OCI-LY7 (cell line): ENCODE results near the gene IGF1R. TPM values are rescaled to one million over a fixed set of nuclear protein-coding genes. Genes with fewer than 3 reads are reported as not detected.

ENCODE experiments used
- BruUV-seq: library from RNA; stranded (reverse); fragments of 400-500 nt; replicated peaks from 2 replicates; lab custom pipeline; 2021; lab: Mats Ljungman, UMichigan
- CTCF ChIA-PET: fragments of 300-600 bp; sonication (Branson Sonifier 250); formaldehyde crosslinking; loops from one replicate; lab custom pipeline; 2022; ENCODE audit warnings: antibody characterized with exemption; ENCODE audit not compliant: unreplicated experiment; lab: Charles Lee
- POLR2A ChIA-PET: fragments of 300-600 bp; sonication (Branson Sonifier 250); formaldehyde crosslinking; loops from one replicate; lab custom pipeline; 2022; ENCODE audit warnings: antibody characterized with exemption; lab: Charles Lee
- DNase-seq: peaks from one replicate; pipeline ENCODE4 v3.0.0-alpha.2; 2015; ENCODE audit warnings: low spot score
- H2AFZ ChIP-seq: fragments of 200-600 bp; sonication (generic), shearing (Covaris generic); 2 replicates; pipeline ENCODE4 v1.6.1; 2014; ENCODE audit warnings: mild to moderate bottlenecking, antibody characterized with exemption, low read length, moderate library complexity
- H3K27ac ChIP-seq: fragments of 200-600 bp; sonication (generic); 2 replicates; pipeline ENCODE4 v1.5.1; 2014; ENCODE audit warnings: mixed run types, low read depth, mild to moderate bottlenecking, moderate library complexity, low read length, inconsistent platforms; ENCODE audit not compliant: poor library complexity, severe bottlenecking
- H3K36me3 ChIP-seq: fragments of 200-600 bp; sonication (generic); 2 replicates; pipeline ENCODE4 v1.6.1; 2014; ENCODE audit warnings: mild to moderate bottlenecking, antibody characterized with exemption, low read length, moderate library complexity, mixed read lengths; ENCODE audit not compliant: insufficient read depth
- H3K4me1 ChIP-seq: fragments of 200-600 bp; sonication (generic); 2 replicates; pipeline ENCODE4 v1.5.1; 2014; ENCODE audit warnings: mild to moderate bottlenecking, low read length; ENCODE audit not compliant: insufficient read depth, poor library complexity, severe bottlenecking
- H3K4me2 ChIP-seq: fragments of 200-600 bp; sonication (generic); 2 replicates; pipeline ENCODE4 v1.6.1; 2014; ENCODE audit warnings: mild to moderate bottlenecking, low read length
- H3K4me3 ChIP-seq: fragments of 200-600 bp; sonication (generic); 2 replicates; pipeline ENCODE4 v1.5.1; 2014; ENCODE audit warnings: mild to moderate bottlenecking, low read depth, low read length; ENCODE audit not compliant: poor library complexity, severe bottlenecking
- H3K79me2 ChIP-seq: fragments of 200-600 bp; sonication (generic); 2 replicates; pipeline ENCODE4 v1.6.1; 2016; ENCODE audit warnings: low read depth, mild to moderate bottlenecking, low read length, moderate library complexity, mixed read lengths; ENCODE audit not compliant: insufficient read depth
- H3K9me2 ChIP-seq: fragments of 200-600 bp; sonication (generic); 2 replicates; pipeline ENCODE4 v1.6.1; 2016; ENCODE audit warnings: mild to moderate bottlenecking, low read length, mixed read lengths; ENCODE audit not compliant: insufficient read depth
- H3K9me3 ChIP-seq: fragments of 200-600 bp; sonication (generic); 2 replicates; pipeline ENCODE4 v1.6.1; 2014; ENCODE audit warnings: mild to moderate bottlenecking, mixed run types, low read length, mixed read lengths
- H4K20me1 ChIP-seq: fragments of 200-600 bp; sonication (generic); 2 replicates; pipeline ENCODE4 v1.6.1; 2014; ENCODE audit warnings: mild to moderate bottlenecking, antibody characterized with exemption, low read length, moderate library complexity, mixed read lengths; ENCODE audit not compliant: insufficient read depth
- CTCF ChIP-seq: fragments of 200-600 bp; sonication (generic); conservative IDR thresholded peaks from 2 replicates; pipeline ENCODE4 v1.5.1; 2014; ENCODE audit warnings: mild to moderate bottlenecking, antibody characterized with exemption, low read length, moderate library complexity, mixed read lengths
- EZH2phosphoT487 ChIP-seq: fragments of 200-600 bp; sonication (generic); IDR thresholded peaks from 2 replicates; pipeline ENCODE4 v1.6.1; 2018; ENCODE audit warnings: low read depth, borderline replicate concordance, mild to moderate bottlenecking, mixed run types, antibody characterized with exemption, low read length, moderate library complexity, mixed read lengths
- intact Hi-C: fragments of 100-400 bp; cut with micrococcal nuclease; formaldehyde crosslinking; loops from one replicate; pipeline ENCODE4 v1.10.0; 2022; ENCODE audit not compliant: unreplicated experiment
- total RNA-seq, 2 experiments: library from RNA; depleted of rRNA in 1 of 2; stranded (reverse); fragments of >200 nt in 1 of 2; shearing (Covaris generic) in 1 of 2; gene quantifications; 2 replicates each; pipeline ENCODE4 v1.2.3, GENCODE V29; 2014 to 2022

Gene IGF1R
- total RNA-seq, 2 experiments from 2014 or later: 26.5 to 29.1 TPM

DNA sequence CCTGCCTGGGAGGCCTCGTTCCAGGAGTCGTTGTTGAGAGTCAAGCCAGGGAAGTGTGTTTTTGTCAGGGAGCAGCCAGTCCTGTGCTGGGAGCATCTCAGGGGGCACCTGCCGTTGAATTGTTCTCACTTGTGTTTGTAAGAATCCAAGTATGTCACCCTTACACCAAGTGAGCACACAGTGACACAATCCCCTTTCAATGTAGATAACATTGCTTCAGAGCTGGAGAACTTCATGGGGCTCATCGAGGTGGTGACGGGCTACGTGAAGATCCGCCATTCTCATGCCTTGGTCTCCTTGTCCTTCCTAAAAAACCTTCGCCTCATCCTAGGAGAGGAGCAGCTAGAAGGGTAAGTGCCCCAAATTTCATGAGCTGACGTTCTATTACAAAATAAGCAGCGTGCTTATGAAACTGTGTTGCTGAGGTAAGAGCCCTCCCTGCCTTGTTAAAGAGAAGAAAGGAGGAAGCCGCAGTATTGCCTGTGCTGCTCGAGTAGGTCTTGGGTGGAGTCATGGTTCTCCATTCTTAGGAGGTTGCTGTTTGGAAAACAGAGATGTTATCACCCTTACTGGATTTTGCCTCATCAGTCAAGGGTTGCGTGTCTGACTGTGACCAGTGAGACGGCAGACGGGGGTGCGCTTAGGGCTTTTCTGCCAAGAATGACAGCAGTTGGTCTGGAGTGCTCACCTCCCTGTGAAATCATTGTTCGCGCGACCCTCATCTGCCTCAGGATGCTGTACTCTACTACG, 251.1 kb downstream of the IGF1R start:
- Histone ChIP-seq H4K20me1 (no peaks in the 10 kb centered on the region), H3K4me3 (no peak overlapping the region), H2AFZ (no peak overlapping the region), H3K36me3 (no peaks in the 10 kb centered on the region; the same call in 1 of the 2 replicates), H3K4me2 (no peak overlapping the region), H3K9me2 (no peaks in the 10 kb centered on the region), H3K79me2 (no peaks in the 10 kb centered on the region), H3K27ac (no peak overlapping the region), H3K9me3 (no peaks in the 10 kb centered on the region), H3K4me1 (no peaks in the 10 kb centered on the region)
- intact Hi-C loops: no loop called here
- ChIA-PET CTCF (no interaction called here), POLR2A (interaction anchor here (0.6 kb wide), 1 partner anchor 25 kb away, joined by 3 read pairs; no protein-coding TSS in a partner anchor)
- DNase-seq: no peak
- TF ChIP-seq CTCF (no peak), EZH2phosphoT487 (no peak)
- no TSS peak for BruUV-seq

DNA sequence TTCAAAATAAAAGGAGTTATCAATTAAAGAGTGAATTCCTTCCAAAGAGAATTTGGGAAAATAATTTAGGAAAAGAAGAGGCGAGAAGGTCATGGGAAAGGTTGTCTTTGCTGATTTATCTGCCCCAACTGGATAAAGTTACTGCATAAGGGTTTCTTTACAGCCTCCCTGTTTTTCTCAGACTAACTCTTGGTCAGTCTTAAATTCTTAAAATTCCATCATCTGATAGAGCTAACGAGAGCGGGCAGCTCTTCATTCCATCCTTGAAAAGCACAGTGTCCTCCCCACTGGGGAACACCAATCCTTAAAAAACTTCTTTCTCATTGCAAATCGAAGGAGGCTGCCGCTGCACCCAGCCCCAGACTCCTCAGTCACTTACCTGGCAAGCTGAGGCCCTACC, 252.0 kb downstream of the IGF1R start:
- Histone ChIP-seq H3K4me3 (no peak overlapping the region), H2AFZ (no peak overlapping the region), H3K9me2 (no peaks in the 10 kb centered on the region), H4K20me1 (no peaks in the 10 kb centered on the region), H3K36me3 (no peaks in the 10 kb centered on the region; the same call in 1 of the 2 replicates), H3K4me2 (no peak overlapping the region), H3K27ac (no peak overlapping the region), H3K79me2 (no peaks in the 10 kb centered on the region), H3K4me1 (no peaks in the 10 kb centered on the region), H3K9me3 (no peaks in the 10 kb centered on the region)
- CTCF ChIA-PET: no interaction called here
- POLR2A ChIA-PET: interaction anchor here (0.7 kb wide), 1 partner anchor 13 kb away, joined by 3 read pairs; no protein-coding TSS in a partner anchor
- BruUV-seq: no TSS peak
- TF ChIP-seq CTCF (no peak), EZH2phosphoT487 (no peak)
- DNase-seq: no peak
- intact Hi-C loops: no loop called here
